ENCODE data around the gene EFR3B. TPM values are rescaled to one million over a fixed set of nuclear protein-coding genes. Genes with fewer than 3 reads are reported as not detected.

The EFR3B gene
- polyA plus RNA-seq, 1 experiment, result 0.09 TPM

DNA sequence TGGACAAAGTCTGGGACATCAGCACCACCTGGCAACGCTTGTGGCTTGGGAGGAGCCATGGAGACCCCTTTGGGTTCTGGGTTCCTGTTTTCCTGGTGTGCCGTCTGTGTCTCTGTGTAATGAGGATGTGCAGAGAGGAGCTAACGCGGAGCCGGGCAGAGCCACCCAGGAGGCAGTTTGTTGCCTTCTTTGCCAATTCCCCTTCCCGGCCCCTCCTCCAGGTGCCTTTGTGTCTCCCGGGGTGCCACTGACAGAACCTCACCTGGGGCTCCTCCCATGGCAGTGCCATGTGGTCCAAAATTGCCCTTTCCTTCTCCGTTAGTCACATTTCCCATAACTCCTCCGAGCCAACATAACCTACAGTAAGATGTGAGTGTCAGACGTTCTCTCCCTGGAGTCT is 113.5 kb downstream of the EFR3B start:
- CTCF ChIA-PET, result no interaction called here
- no peak for DNase-seq (ENCODE audit: low read depth, low spot score)
- TF ChIP-seq, protein P1, sequence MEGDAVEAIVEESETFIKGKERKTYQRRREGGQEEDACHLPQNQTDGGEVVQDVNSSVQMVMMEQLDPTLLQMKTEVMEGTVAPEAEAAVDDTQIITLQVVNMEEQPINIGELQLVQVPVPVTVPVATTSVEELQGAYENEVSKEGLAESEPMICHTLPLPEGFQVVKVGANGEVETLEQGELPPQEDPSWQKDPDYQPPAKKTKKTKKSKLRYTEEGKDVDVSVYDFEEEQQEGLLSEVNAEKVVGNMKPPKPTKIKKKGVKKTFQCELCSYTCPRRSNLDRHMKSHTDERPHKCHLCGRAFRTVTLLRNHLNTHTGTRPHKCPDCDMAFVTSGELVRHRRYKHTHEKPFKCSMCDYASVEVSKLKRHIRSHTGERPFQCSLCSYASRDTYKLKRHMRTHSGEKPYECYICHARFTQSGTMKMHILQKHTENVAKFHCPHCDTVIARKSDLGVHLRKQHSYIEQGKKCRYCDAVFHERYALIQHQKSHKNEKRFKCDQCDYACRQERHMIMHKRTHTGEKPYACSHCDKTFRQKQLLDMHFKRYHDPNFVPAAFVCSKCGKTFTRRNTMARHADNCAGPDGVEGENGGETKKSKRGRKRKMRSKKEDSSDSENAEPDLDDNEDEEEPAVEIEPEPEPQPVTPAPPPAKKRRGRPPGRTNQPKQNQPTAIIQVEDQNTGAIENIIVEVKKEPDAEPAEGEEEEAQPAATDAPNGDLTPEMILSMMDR (IDR thresholded peaks at IDR 0.05; ENCODE audit: low read depth, low read length), result no peak
- Histone ChIP-seq H3K9me3 (ENCODE audit: control insufficient read depth, insufficient read depth, low read length) (no peaks in the 10 kb centered on the region; the same call in 1 of the 2 replicates), H3K27ac (ENCODE audit: low read depth, low read length) (no peak overlapping the region), H3K27me3 (ENCODE audit: control insufficient read depth, insufficient read depth, low read length) (peaks cover 12% of the 10 kb centered on the region), H3K4me3 (ENCODE audit: low read depth, low read length) (no peak overlapping the region)
- POLR2A ChIA-PET, result no interaction called here

DNA sequence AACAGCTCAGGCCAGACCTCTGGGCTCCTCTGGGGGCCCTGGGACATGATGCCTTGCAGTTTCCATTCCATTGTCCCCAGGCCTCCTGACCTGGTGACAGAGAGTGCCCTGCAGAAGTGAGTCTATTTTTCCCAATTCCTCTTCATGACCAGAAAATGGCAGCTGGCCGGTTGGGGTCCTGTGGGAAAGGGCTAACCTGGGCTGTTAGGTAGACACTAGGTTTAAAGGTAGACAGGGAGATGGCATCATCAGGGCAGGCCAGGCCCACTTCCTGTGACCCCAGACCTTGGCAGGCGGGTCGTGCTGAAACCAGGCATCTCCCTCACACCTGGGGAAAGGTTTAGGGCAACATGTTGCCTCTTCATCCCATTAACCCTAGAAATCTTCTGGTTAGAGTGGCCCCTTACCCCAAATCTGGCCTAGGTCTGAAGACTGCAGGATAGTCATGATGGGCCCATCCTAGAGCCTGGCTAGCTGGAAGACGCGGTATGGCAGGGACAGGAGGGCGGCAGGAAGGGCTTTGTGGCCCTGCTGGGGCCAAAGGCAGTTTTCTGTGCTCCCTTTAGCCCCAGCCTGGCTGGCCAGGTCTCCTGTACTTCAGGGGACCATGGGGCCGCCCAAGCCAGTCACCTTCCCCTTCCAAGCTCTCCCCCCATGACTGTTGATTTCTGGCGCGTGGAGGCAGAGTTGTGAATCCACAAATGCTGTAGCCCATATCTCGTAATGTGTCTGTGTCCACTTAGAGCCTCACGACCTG is 116.4 kb downstream of the EFR3B start:
- DNase-seq (ENCODE audit: low read depth, low spot score), result no peak
- peaks cover 9% of the 10 kb centered on the region; the same call in 1 of the 2 replicates for H3K9me3 ChIP-seq (ENCODE audit: control insufficient read depth, insufficient read depth, low read length)
- ChIA-PET CTCF (no interaction called here), POLR2A (no interaction called here)
- H3K27me3 ChIP-seq (ENCODE audit: control insufficient read depth, insufficient read depth, low read length), result peaks cover 18% of the 10 kb centered on the region
- no peak overlapping the region for H3K27ac ChIP-seq (ENCODE audit: low read depth, low read length)
- H3K4me3 ChIP-seq (ENCODE audit: low read depth, low read length), result no peak overlapping the region
- TF ChIP-seq, protein P1 (IDR thresholded peaks at IDR 0.05; ENCODE audit: low read depth, low read length), result no peak

DNA sequence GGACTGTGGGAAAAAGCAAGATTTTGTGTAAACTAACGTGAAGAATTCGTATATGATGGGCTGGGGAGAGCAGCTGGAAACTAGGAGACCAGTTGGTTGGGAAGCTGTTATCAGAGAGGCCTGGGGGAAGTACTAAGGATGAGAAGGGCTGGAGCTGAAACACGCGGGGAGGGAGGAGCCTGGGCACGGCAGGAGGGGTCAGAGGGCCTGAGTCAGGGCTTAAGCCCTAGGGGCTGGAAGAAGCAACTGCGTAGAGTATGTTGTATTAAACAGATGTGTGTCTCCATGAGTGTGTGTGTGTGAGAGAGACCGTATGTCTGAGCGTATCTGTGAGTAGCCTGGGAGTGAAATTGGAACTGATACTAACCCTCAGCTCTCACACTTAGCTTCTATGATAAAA is 118.1 kb downstream of the EFR3B start:
- no peak for DNase-seq (ENCODE audit: low read depth, low spot score)
- POLR2A ChIA-PET, result no interaction called here
- peaks cover 28% of the 10 kb centered on the region for H3K27me3 ChIP-seq (ENCODE audit: control insufficient read depth, insufficient read depth, low read length)

DNA sequence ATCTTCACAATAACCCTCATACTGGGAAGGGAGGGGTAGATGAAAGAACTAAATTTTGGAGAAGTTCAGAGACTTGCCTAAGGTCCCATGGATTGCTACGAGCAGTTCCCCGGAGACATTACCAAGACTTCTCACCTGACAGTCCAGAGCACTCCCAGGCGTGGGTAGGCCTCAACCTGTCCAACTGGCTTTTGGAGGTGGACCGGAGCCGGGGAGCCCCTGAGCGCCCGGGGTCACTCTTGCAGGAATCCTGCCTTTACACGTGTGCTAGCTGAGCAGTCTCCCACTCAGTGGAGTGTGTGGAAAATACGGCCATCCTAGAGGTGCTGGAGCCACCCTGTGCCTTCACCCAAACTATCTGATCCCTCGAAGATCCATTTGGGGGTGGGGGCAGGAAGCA is 118.5 kb downstream of the EFR3B start:
- H3K9me3 ChIP-seq (ENCODE audit: control insufficient read depth, insufficient read depth, low read length), result peaks cover 9% of the 10 kb centered on the region; the same call in 1 of the 2 replicates
- no peak for DNase-seq (ENCODE audit: low read depth, low spot score)
- ChIA-PET POLR2A (no interaction called here), CTCF (interaction anchor here (0.8 to 1.6 kb wide), 2 partner anchors 16 to 185 kb away, joined by 3 to 4 read pairs; no protein-coding TSS in a partner anchor)
- H3K27me3 ChIP-seq (ENCODE audit: control insufficient read depth, insufficient read depth, low read length), result peaks cover 29% of the 10 kb centered on the region
- H3K4me3 ChIP-seq (ENCODE audit: low read depth, low read length), result no peak overlapping the region
- TF ChIP-seq, protein P1 (IDR thresholded peaks at IDR 0.05; ENCODE audit: low read depth, low read length), result no peak
- H3K27ac ChIP-seq (ENCODE audit: low read depth, low read length), result no peak overlapping the region

More for the DNA sequence above, 118.1 kb downstream of the EFR3B start:
- H3K4me3 ChIP-seq (ENCODE audit: low read depth, low read length), result no peak overlapping the region
- CTCF ChIA-PET, result interaction anchor here (0.8 to 1.6 kb wide), 2 partner anchors 16 to 184 kb away, joined by 3 to 4 read pairs; no protein-coding TSS in a partner anchor
- H3K9me3 ChIP-seq (ENCODE audit: control insufficient read depth, insufficient read depth, low read length), result peaks cover 9% of the 10 kb centered on the region; the same call in 1 of the 2 replicates
- TF ChIP-seq, protein P1 (IDR thresholded peaks at IDR 0.05; ENCODE audit: low read depth, low read length), result peak; percentile 15; the same call in 1 of the 2 replicates
- no peak overlapping the region for H3K27ac ChIP-seq (ENCODE audit: low read depth, low read length)

All from AG04450 (cell line).